GM12891 (cell line): Measurements from ENCODE around the gene SLC9A9.

Experiments used
- PAX5 ChIP-seq: IDR thresholded peaks from 2 replicates; pipeline ENCODE4 v1.6.1; 2011; ENCODE audit warnings: low read length, moderate library complexity, mild to moderate bottlenecking; ENCODE audit not compliant: insufficient read depth, severe bottlenecking
- POLR2A ChIP-seq: IDR thresholded peaks from 2 replicates; pipeline ENCODE4 v1.6.1; 2011; ENCODE audit warnings: low read depth, low read length, control low read depth
- POLR2AphosphoS5 ChIP-seq: IDR thresholded peaks from 2 replicates; pipeline ENCODE4 v1.6.1; 2011; ENCODE audit warnings: low read depth, low read length, control low read depth

DNA sequence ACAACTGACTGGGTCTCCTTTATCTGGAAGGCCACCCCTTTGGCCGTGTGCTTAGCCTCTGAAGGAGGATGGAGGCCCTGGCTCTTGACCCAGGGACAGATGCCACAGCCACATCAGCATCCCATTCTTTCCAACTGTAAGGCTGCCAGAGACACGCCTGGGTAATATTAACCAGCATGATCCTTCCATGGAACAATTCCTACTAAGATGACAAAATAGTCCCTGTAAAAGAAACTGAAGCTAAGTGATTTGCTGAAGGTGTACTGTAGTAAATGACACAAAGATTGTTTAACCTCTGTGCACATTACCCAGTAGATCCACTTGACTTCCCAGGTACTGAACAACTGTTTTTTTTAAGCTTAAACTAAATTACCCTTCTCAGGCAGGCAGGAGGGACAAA, 352.7 kb downstream of the SLC9A9 start:
- TF ChIP-seq POLR2A (no peak), POLR2AphosphoS5 (no peak), PAX5 (no peak)
